ENCODE measurements around the gene PPT2.

DNA sequence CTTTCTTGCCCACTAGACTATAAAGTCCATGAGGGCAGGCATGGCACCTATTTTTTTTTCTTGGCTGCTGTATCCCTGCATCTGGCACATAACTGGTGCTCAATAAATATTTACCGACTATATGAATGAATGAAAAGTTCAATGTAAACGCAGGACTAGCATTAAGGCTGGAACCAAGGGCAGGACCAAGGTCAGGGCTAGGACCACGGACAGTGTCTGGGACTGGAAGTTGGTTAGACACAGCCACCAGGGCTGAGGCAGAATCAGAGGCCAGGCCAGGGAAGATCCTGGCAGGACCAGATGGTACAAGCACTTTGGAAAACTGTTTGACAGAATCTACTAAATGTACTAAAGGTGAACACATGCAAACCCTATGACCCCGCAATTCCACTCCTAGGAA lies 48.5 kb upstream of the PPT2 start:
- TF ChIP-seq CTCF (IDR thresholded peaks at IDR 0.05) (no peak), POLR2AphosphoS5 (IDR thresholded peaks at IDR 0.05) (no peak), POLR2A (IDR thresholded peaks at IDR 0.05) (no peak), EP300 (IDR thresholded peaks at IDR 0.05) (no peak)

All from suprapubic skin (tissue), 4 donors.